Left renal pelvis (tissue), 4 donors: ENCODE measurements around the gene SLC39A13. TPM values are rescaled to one million over a fixed set of nuclear protein-coding genes. Genes with fewer than 3 reads are reported as not detected.

Experiments
- DNase-seq, 4 donors: peaks; one replicate each; pipeline ENCODE4 v3.0.0-alpha.2; 2013; ENCODE audit warnings: low read depth in 4 of 4, low spot score in 3 of 4
- polyA plus RNA-seq, 4 donors: library from polyadenylated mRNA; unstranded; fragments of 120-200 nt; gene quantifications; one replicate each; pipeline ENCODE4 v1.2.1, GENCODE V29; 2013; ENCODE audit not compliant: insufficient read length in 4 of 4

Gene SLC39A13
- polyA plus RNA-seq, 4 donors: 42.6 to 72.0 (median 45.5) TPM

DNA sequence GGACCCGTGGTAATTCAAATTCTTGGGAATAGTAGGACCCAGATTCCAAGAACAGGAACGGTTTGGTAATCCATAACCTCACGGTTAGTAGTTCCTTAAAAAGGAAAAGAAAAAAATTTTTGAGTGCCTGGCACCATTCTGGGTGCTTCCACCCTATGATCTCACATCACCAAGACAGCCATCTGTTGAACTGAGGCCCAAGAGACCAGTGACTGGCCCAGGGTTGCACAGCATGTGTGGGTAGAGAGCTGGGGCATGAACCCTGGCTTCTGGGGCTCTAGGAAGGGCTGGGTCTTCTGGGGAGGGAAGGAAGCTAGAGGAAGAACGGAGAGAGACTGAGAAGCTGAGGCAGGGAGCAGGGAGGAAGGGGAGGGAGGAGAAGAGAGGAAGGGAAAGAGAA is 25.3 kb upstream of the SLC39A13 start:
- DNase-seq: no peak

GRCh38 chr11:47384498-47384897 is 23.9 kb upstream of the SLC39A13 start:
- no peak for DNase-seq

- no peak for DNase-seq
Measured at GRCh38 chr11:47387944-47388696, 20.3 kb upstream of the SLC39A13 start.

DNA sequence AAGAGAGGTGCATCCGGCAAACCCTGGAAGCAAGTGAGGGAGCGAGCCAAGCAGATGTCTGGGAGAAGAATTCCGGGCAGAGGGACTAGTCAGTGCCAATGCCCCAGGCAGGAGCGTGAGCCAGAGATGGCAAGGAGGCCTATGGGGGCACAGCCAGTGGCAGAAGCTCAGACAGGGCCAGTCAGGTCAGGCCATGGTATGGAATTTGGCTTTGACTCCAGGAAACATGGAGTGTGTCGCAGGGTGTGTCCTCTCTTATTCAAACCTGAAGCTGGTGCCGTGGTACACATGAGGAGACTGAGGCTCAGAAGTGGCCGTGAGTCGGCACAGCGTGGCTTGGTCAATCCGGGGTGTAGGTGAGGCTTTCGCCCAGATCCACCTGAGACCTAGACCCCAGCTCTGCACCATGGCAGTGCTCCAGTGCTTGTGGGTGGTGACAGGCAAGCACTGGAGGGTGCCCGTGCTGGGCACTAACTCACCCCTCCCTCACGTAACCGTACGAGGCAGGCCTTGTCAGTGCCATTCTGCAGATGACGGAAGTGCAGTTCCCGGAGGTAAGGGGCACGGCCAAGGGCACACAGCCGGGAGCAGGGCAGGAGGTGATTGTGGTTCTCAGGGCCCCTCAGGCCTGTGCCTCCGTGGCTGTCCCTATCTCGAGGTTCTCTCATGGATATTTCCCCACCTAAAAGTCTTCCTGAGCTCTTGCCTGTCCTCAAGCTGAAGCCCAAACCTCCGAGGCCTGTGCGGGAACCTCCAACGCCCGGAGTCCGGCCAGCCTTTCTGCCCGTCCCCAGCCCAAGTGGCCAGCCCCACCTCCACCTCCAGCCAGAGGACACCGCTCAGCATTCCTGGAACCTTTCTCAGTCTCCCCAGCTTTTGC is 19.5 kb upstream of the SLC39A13 start:
- no peak for DNase-seq

- DNase-seq: no peak
Measured at GRCh38 chr11:47389577-47390421, 18.6 kb upstream of the SLC39A13 start.

GRCh38 chr11:47390422-47390760 is 18.0 kb upstream of the SLC39A13 start:
- no peak for DNase-seq

GRCh38 chr11:47391077-47391583 is 17.3 kb upstream of the SLC39A13 start:
- no peak for DNase-seq

DNA sequence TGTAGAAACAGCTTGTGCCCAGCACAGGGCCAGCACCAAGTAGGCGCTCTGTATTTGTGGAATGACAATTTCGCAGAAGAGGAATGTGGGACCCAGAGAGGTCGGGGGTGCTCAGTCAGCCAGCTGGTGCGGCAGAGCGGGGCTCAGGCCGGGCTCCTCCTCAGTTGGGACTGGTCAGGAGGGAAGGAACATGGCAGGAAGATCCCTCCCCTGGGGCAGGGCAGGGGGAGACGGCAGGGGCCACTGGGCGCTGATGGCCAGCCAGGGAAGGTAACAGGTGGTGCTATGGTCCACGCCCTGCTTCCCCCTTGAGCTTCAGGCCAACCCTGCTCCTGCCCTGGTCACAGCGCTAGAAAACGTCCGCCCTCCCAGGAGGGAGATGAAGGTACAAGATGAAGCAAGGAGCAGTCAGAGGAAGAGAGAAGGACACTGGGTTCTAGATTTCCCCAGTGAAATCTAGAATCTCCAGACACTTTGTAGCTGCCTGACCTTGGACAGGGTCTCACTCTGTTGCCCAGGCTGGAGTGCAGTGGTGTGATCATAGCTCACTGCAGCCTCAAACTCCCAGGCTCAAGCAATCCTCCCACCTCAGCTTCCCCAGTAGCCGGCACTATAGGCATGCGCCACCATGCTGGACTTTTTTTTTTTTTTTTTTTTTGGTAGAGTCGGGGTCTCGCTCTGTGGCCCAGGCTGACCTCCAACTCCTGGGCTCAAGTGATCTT is 16.5 kb upstream of the SLC39A13 start:
- DNase-seq: no peak

- DNase-seq: no peak
Measured at GRCh38 chr11:47392546-47393162, 15.7 kb upstream of the SLC39A13 start.

- no peak for DNase-seq
Measured at GRCh38 chr11:47393163-47394049, 15.0 kb upstream of the SLC39A13 start.

DNA sequence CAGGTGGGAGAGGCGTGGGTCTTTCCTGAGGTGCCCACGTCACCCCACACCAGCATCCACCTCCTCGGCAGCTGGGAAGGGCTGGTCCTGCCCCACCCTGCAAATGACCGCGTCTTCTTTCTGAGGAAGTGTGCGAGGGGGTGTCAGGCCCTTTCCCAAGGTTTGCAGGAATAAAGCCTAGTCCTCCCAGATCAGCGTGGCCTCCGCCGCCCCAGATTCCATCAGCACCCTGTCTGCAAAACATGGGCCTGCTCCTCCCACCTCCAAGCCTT is 14.4 kb upstream of the SLC39A13 start:
- DNase-seq: no peak

- DNase-seq: no peak
Measured at GRCh38 chr11:47394322-47395222, 13.8 kb upstream of the SLC39A13 start.

DNA sequence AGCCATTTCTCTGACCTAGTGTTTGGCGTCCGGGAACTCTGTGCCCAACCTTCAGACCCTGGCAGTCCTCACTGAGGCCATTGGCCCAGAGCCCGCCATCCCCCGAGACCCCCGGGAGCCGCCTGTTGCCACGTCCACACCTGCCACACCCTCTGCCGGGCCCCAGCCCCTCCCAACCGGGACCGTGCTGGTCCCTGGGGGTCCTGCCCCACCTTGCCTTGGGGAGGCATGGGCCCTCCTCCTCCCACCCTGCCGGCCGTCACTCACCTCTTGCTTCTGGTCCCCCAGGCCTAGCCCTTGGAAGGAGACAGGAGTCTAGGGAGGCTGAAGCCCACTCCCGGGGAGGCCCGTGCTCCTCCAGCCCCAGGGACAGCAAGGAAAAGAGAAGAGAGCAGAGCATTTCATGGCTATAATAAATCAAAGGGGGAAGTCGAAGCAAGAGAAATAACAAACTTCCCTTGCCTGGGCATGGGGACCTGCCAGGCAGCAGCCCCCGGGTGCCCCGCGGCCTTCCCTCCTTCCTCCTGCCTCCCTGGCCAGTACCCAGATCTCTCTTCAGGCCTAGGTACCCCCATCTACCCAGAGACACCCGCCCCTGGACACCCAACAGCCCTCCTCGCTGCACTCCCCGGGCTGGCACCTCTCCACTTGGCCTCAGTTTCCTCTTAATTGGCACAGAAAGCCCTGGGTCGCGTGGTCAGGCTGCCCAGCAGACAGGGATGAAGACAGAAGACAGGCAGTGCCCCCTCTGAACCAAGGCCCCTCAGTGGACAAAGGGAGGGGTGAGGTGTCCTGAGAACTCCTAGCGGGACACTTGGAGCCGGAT is 13.0 kb upstream of the SLC39A13 start:
- no peak for DNase-seq

- no peak for DNase-seq
Measured at GRCh38 chr11:47396049-47396320, 12.4 kb upstream of the SLC39A13 start.

GRCh38 chr11:47398011-47398410 is 10.4 kb upstream of the SLC39A13 start:
- DNase-seq: no peak

- no peak for DNase-seq
Measured at GRCh38 chr11:47398551-47398950, 9.8 kb upstream of the SLC39A13 start.
